Esophagus muscularis mucosa (tissue), 3 donors: ENCODE results near the gene LIAS.

Experiments
- POLR2A ChIP-seq: fragments of 450-650 bp; IDR thresholded peaks from one replicate; pipeline ENCODE4 v1.6.1; 2017; ENCODE audit warnings: antibody characterized with exemption, moderate library complexity, mild to moderate bottlenecking, low read depth
- POLR2AphosphoS5 ChIP-seq, 2 donors: sonication (generic); formaldehyde crosslinking; IDR thresholded peaks; one replicate each; pipeline ENCODE4 v1.6.1; 2017; ENCODE audit warnings: antibody characterized with exemption in 2 of 2
- TF ChIP-seq, protein P1 (sequence below), 3 experiments: fragments of 200-600 bp in 2 of 3; fragments of 450-650 bp in 1 of 3; sonication (generic) in 2 of 3; IDR thresholded peaks; one replicate each; pipeline ENCODE4 v1.5.1; 2017 to 2019; ENCODE audit warnings: antibody characterized with exemption in 3 of 3, mild to moderate bottlenecking in 2 of 3, moderate library complexity in 1 of 3

DNA sequence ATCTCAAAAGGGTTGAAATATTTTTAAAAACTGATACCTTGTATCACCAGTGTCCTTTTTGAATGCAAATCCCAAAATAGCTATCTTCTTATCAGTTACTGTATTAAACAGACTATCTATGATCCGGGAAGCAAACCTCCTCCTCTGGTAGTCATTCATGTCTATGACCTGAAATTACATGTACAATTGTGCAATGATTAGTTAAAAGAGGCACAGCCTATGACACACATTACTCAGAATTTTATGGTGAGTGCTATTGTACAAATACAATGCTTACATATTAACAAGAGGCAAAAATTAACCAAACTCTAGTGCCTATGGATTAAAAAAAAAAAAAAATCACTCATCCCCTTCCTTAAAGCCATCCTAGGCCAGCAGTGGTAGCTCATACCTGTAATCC lies 46.7 kb downstream of the LIAS start:
- TF ChIP-seq, protein P1, sequence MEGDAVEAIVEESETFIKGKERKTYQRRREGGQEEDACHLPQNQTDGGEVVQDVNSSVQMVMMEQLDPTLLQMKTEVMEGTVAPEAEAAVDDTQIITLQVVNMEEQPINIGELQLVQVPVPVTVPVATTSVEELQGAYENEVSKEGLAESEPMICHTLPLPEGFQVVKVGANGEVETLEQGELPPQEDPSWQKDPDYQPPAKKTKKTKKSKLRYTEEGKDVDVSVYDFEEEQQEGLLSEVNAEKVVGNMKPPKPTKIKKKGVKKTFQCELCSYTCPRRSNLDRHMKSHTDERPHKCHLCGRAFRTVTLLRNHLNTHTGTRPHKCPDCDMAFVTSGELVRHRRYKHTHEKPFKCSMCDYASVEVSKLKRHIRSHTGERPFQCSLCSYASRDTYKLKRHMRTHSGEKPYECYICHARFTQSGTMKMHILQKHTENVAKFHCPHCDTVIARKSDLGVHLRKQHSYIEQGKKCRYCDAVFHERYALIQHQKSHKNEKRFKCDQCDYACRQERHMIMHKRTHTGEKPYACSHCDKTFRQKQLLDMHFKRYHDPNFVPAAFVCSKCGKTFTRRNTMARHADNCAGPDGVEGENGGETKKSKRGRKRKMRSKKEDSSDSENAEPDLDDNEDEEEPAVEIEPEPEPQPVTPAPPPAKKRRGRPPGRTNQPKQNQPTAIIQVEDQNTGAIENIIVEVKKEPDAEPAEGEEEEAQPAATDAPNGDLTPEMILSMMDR (IDR thresholded peaks at IDR 0.05): no peak
- TF ChIP-seq POLR2AphosphoS5 (IDR thresholded peaks at IDR 0.05): no peak
- no peak for TF ChIP-seq POLR2A
